ENCODE results near the gene GTF2H4. TPM values are rescaled to one million over a fixed set of nuclear protein-coding genes. Genes with fewer than 3 reads are reported as not detected.

The GTF2H4 gene
- polyA plus RNA-seq, 1 donor from 2014 or later, result 101 TPM

DNA sequence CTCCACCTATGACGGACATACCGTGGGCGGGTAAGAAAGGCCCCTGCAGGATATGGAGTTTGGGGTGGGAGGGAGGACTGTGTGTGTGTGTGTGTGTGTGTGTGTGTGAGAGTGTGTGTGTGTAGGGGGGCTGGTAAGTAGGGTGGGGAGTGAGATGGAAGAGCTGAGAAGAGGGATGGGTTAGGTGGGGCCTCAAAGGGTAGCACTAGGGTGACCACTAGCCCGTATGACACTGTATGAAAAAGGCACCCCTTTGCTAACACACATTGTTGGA, 16.6 kb upstream of the GTF2H4 start:
- Histone ChIP-seq H3K9ac (ENCODE audit: low read length) (no peak overlapping the region), H3K79me2 (replicated peaks; ENCODE audit: insufficient read depth, low read length) (peaks cover 51% of the 10 kb centered on the region), H3K9me2 (ENCODE audit: insufficient read depth, low read length) (no peaks in the 10 kb centered on the region), H3K27ac (ENCODE audit: low read length) (no peak overlapping the region), H3K27me3 (ENCODE audit: insufficient read depth, low read depth, low read length) (no peaks in the 10 kb centered on the region), H3K36me3 (ENCODE audit: insufficient read depth, low read length) (peaks cover 10% of the 10 kb centered on the region), H4K20me1 (ENCODE audit: insufficient read depth) (peaks cover 5% of the 10 kb centered on the region), H3K9me3 (ENCODE audit: low read length) (no peaks in the 10 kb centered on the region), H3F3A (ENCODE audit: insufficient read depth, low read length, poor library complexity, severe bottlenecking) (no peaks in the 10 kb centered on the region), H3K4me3 (ENCODE audit: low read length) (no peak overlapping the region), H3K4me2 (ENCODE audit: low read length) (no peak overlapping the region), H2AFZ (ENCODE audit: low read depth, low read length) (no peak overlapping the region)
- no peak for TF ChIP-seq EZH2 (IDR thresholded peaks at IDR 0.05; ENCODE audit: borderline replicate concordance, insufficient read depth, low read length, poor library complexity, severe bottlenecking)

- Histone ChIP-seq H3K9me3 (ENCODE audit: low read length) (no peaks in the 10 kb centered on the region), H3K79me2 (replicated peaks; ENCODE audit: insufficient read depth, low read length) (peaks cover 45% of the 10 kb centered on the region), H3K4me2 (ENCODE audit: low read length) (no peak overlapping the region), H3K9ac (ENCODE audit: low read length) (no peak overlapping the region), H3F3A (ENCODE audit: insufficient read depth, low read length, poor library complexity, severe bottlenecking) (no peaks in the 10 kb centered on the region), H2AFZ (ENCODE audit: low read depth, low read length) (no peak overlapping the region), H3K27me3 (ENCODE audit: insufficient read depth, low read depth, low read length) (no peaks in the 10 kb centered on the region), H4K20me1 (ENCODE audit: insufficient read depth) (peaks cover 5% of the 10 kb centered on the region), H3K4me3 (ENCODE audit: low read length) (no peak overlapping the region), H3K9me2 (ENCODE audit: insufficient read depth, low read length) (no peaks in the 10 kb centered on the region), H3K27ac (ENCODE audit: low read length) (no peak overlapping the region), H3K36me3 (ENCODE audit: insufficient read depth, low read length) (peaks cover 10% of the 10 kb centered on the region)
- TF ChIP-seq TAF1 (IDR thresholded peaks at IDR 0.05; ENCODE audit: low read depth) (no peak), SMC3 (conservative IDR thresholded peaks at IDR 0.05; ENCODE audit: poor library complexity) (no peak), RAD21 (conservative IDR thresholded peaks at IDR 0.05) (no peak), EZH2 (IDR thresholded peaks at IDR 0.05; ENCODE audit: borderline replicate concordance, insufficient read depth, low read length, poor library complexity, severe bottlenecking) (no peak), POLR2AphosphoS5 (IDR thresholded peaks at IDR 0.05) (no peak), EP300 (conservative IDR thresholded peaks at IDR 0.05; ENCODE audit: poor library complexity, severe bottlenecking) (no peak), MXI1 (conservative IDR thresholded peaks at IDR 0.05; ENCODE audit: poor library complexity, severe bottlenecking) (no peak)
- TF ChIP-seq, protein P1, sequence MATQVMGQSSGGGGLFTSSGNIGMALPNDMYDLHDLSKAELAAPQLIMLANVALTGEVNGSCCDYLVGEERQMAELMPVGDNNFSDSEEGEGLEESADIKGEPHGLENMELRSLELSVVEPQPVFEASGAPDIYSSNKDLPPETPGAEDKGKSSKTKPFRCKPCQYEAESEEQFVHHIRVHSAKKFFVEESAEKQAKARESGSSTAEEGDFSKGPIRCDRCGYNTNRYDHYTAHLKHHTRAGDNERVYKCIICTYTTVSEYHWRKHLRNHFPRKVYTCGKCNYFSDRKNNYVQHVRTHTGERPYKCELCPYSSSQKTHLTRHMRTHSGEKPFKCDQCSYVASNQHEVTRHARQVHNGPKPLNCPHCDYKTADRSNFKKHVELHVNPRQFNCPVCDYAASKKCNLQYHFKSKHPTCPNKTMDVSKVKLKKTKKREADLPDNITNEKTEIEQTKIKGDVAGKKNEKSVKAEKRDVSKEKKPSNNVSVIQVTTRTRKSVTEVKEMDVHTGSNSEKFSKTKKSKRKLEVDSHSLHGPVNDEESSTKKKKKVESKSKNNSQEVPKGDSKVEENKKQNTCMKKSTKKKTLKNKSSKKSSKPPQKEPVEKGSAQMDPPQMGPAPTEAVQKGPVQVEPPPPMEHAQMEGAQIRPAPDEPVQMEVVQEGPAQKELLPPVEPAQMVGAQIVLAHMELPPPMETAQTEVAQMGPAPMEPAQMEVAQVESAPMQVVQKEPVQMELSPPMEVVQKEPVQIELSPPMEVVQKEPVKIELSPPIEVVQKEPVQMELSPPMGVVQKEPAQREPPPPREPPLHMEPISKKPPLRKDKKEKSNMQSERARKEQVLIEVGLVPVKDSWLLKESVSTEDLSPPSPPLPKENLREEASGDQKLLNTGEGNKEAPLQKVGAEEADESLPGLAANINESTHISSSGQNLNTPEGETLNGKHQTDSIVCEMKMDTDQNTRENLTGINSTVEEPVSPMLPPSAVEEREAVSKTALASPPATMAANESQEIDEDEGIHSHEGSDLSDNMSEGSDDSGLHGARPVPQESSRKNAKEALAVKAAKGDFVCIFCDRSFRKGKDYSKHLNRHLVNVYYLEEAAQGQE (IDR thresholded peaks at IDR 0.05; ENCODE audit: borderline replicate concordance), result no peak
These were observed 16.0 kb upstream of the GTF2H4 start for GRCh38 chr6:30891816-30892538.

DNA sequence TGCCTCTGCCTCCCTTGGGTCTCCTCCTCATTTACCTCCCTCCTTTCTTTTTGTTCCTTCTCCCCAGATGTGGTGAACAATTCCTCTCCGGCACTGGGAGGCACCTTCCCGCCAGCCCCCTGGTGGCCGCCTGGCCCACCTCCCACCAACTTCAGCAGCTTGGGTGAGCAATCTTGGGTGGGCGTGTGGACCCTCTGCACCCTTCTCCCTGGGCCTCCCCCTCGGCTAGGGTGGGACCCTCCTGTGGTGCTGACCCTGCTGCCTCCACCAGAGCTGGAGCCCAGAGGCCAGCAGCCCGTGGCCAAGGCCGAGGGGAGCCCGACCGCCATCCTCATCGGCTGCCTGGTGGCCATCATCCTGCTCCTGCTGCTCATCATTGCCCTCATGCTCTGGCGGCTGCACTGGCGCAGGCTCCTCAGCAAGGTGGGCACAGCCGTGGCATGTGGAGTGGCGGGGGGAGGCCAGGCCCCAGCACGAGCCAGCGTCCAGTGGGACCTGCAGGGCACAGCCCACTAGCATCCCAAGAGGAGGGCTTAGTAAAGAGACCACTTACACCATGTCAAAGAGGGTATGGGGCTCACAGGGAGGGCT, 14.9 kb upstream of the GTF2H4 start:
- no peak overlapping the region for H3K4me2 ChIP-seq (ENCODE audit: low read length)
- no peak overlapping the region for H2AFZ ChIP-seq (ENCODE audit: low read depth, low read length)
- H3K36me3 ChIP-seq (ENCODE audit: insufficient read depth, low read length), result peaks cover 10% of the 10 kb centered on the region
- no peak overlapping the region for H3K9ac ChIP-seq (ENCODE audit: low read length)
- no peaks in the 10 kb centered on the region for H3K27me3 ChIP-seq (ENCODE audit: insufficient read depth, low read depth, low read length)
- H3K9me2 ChIP-seq (ENCODE audit: insufficient read depth, low read length), result no peaks in the 10 kb centered on the region
- H3K27ac ChIP-seq (ENCODE audit: low read length), result no peak overlapping the region
- H3K79me2 ChIP-seq (replicated peaks; ENCODE audit: insufficient read depth, low read length), result peaks cover 34% of the 10 kb centered on the region
- no peaks in the 10 kb centered on the region for H3K9me3 ChIP-seq (ENCODE audit: low read length)
- TF ChIP-seq RAD21 (conservative IDR thresholded peaks at IDR 0.05) (no peak), SMC3 (conservative IDR thresholded peaks at IDR 0.05; ENCODE audit: poor library complexity) (no peak)
- H4K20me1 ChIP-seq (ENCODE audit: insufficient read depth), result peaks cover 5% of the 10 kb centered on the region
- no peaks in the 10 kb centered on the region for H3F3A ChIP-seq (ENCODE audit: insufficient read depth, low read length, poor library complexity, severe bottlenecking)
- no peak overlapping the region for H3K4me3 ChIP-seq (ENCODE audit: low read length)
